H1 (cell line): ENCODE measurements around the gene PPID. TPM values are rescaled to one million over a fixed set of nuclear protein-coding genes. Genes with fewer than 3 reads are reported as not detected.

Experiments used
- CTBP2 ChIP-seq: IDR thresholded peaks from 2 replicates; pipeline ENCODE4 v1.7.0; 2011; ENCODE audit warnings: borderline replicate concordance, mild to moderate bottlenecking, moderate library complexity, mixed read lengths, low read length; ENCODE audit not compliant: insufficient read depth, insufficient read length
- GABPA ChIP-seq: IDR thresholded peaks from 2 replicates; pipeline ENCODE4 v1.6.1; 2011; ENCODE audit warnings: mild to moderate bottlenecking, low read length, moderate library complexity, borderline replicate concordance; ENCODE audit not compliant: insufficient read depth
- JUN ChIP-seq: IDR thresholded peaks from 2 replicates; pipeline ENCODE4 v1.6.1; 2011; ENCODE audit warnings: low read depth, mild to moderate bottlenecking, improper control_type of control experiment, low read length
- KDM4A ChIP-seq: IDR thresholded peaks from one replicate; pipeline ENCODE4 v1.7.1; 2012; ENCODE audit warnings: low read depth, mild to moderate bottlenecking, moderate library complexity, low read length, inconsistent platforms; ENCODE audit not compliant: severe bottlenecking
- POLR2AphosphoS5 ChIP-seq: IDR thresholded peaks from 2 replicates; pipeline ENCODE4 v1.6.1; 2011; ENCODE audit warnings: low read depth, low read length
- POU5F1 ChIP-seq: IDR thresholded peaks from 2 replicates; pipeline ENCODE4 v1.6.1; 2011; ENCODE audit warnings: low read depth, mild to moderate bottlenecking, low read length, moderate library complexity
- RNF2 ChIP-seq: fragments of 200-900, 300-1000 bp; sonication (generic); IDR thresholded peaks from 2 replicates; pipeline ENCODE4 v1.7.1; 2016; ENCODE audit warnings: borderline replicate concordance, low read depth, mild to moderate bottlenecking, antibody characterized with exemption, low read length; ENCODE audit not compliant: poor library complexity, severe bottlenecking; ENCODE audit errors: missing control alignments
- SRF ChIP-seq: IDR thresholded peaks from 2 replicates; pipeline ENCODE4 v1.6.1; 2011; ENCODE audit warnings: mild to moderate bottlenecking, low read depth, low read length, moderate library complexity
- polyA plus RNA-seq, 7 experiments: library from polyadenylated mRNA; depleted of rRNA in 3 of 7; stranded (reverse) in 5 of 7; unstranded in 2 of 7; fragments of >200 nt in 5 of 7; fragments of 200-250 nt in 2 of 7; gene quantifications; 1 replicate in 5 of 7; 2 replicates in 1 of 7; 4 replicates in 1 of 7; pipeline versions ENCODE4 v1.2.1 to v1.2.3, GENCODE V29; 2011 to 2013; ENCODE audit warnings: missing spikeins in 2 of 7, mixed read lengths in 2 of 7
- total RNA-seq: library from RNA; stranded (reverse); fragmentation: NEBNext Ultra II Directional; extraction: Animal tissue kit (Norgen Biotek cat#: 25700); gene quantifications from 2 replicates; pipeline ENCODE4 v1.2.1, GENCODE V29; 2021
- TF ChIP-seq, protein P1 (sequence below): fragments of 300-600 bp; sonication (generic); IDR thresholded peaks from 2 replicates; pipeline ENCODE4 v1.7.1; 2012; ENCODE audit warnings: low read length, moderate library complexity, mild to moderate bottlenecking, inconsistent platforms; ENCODE audit not compliant: insufficient replicate concordance

PPID gene
- total and polyA plus RNA-seq, 2 of the 8 experiments (the other 6 are each of a cell fraction or from before 2014, with no cell fraction given), result 20.2 to 53.2 TPM

DNA sequence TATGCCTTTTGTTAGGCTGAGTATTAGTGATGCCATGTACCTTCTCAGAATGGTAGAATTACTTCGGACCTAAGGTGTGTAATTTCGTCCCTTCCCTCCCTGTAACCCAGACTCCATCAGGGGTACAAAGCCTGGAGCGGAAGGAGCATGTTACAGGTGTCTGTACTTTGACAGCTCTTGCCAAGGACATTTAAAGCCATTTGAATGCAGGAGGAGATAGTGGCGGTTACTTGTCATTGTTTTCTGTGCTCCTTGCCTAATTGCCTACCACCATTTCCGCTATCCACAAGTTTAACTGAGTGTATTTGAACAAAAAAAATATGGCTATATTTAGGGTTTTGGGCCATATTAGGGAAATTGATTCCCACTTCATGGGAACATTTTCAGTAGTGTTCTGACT, 47.5 kb upstream of the PPID start (continued):
- TF ChIP-seq, protein P1, sequence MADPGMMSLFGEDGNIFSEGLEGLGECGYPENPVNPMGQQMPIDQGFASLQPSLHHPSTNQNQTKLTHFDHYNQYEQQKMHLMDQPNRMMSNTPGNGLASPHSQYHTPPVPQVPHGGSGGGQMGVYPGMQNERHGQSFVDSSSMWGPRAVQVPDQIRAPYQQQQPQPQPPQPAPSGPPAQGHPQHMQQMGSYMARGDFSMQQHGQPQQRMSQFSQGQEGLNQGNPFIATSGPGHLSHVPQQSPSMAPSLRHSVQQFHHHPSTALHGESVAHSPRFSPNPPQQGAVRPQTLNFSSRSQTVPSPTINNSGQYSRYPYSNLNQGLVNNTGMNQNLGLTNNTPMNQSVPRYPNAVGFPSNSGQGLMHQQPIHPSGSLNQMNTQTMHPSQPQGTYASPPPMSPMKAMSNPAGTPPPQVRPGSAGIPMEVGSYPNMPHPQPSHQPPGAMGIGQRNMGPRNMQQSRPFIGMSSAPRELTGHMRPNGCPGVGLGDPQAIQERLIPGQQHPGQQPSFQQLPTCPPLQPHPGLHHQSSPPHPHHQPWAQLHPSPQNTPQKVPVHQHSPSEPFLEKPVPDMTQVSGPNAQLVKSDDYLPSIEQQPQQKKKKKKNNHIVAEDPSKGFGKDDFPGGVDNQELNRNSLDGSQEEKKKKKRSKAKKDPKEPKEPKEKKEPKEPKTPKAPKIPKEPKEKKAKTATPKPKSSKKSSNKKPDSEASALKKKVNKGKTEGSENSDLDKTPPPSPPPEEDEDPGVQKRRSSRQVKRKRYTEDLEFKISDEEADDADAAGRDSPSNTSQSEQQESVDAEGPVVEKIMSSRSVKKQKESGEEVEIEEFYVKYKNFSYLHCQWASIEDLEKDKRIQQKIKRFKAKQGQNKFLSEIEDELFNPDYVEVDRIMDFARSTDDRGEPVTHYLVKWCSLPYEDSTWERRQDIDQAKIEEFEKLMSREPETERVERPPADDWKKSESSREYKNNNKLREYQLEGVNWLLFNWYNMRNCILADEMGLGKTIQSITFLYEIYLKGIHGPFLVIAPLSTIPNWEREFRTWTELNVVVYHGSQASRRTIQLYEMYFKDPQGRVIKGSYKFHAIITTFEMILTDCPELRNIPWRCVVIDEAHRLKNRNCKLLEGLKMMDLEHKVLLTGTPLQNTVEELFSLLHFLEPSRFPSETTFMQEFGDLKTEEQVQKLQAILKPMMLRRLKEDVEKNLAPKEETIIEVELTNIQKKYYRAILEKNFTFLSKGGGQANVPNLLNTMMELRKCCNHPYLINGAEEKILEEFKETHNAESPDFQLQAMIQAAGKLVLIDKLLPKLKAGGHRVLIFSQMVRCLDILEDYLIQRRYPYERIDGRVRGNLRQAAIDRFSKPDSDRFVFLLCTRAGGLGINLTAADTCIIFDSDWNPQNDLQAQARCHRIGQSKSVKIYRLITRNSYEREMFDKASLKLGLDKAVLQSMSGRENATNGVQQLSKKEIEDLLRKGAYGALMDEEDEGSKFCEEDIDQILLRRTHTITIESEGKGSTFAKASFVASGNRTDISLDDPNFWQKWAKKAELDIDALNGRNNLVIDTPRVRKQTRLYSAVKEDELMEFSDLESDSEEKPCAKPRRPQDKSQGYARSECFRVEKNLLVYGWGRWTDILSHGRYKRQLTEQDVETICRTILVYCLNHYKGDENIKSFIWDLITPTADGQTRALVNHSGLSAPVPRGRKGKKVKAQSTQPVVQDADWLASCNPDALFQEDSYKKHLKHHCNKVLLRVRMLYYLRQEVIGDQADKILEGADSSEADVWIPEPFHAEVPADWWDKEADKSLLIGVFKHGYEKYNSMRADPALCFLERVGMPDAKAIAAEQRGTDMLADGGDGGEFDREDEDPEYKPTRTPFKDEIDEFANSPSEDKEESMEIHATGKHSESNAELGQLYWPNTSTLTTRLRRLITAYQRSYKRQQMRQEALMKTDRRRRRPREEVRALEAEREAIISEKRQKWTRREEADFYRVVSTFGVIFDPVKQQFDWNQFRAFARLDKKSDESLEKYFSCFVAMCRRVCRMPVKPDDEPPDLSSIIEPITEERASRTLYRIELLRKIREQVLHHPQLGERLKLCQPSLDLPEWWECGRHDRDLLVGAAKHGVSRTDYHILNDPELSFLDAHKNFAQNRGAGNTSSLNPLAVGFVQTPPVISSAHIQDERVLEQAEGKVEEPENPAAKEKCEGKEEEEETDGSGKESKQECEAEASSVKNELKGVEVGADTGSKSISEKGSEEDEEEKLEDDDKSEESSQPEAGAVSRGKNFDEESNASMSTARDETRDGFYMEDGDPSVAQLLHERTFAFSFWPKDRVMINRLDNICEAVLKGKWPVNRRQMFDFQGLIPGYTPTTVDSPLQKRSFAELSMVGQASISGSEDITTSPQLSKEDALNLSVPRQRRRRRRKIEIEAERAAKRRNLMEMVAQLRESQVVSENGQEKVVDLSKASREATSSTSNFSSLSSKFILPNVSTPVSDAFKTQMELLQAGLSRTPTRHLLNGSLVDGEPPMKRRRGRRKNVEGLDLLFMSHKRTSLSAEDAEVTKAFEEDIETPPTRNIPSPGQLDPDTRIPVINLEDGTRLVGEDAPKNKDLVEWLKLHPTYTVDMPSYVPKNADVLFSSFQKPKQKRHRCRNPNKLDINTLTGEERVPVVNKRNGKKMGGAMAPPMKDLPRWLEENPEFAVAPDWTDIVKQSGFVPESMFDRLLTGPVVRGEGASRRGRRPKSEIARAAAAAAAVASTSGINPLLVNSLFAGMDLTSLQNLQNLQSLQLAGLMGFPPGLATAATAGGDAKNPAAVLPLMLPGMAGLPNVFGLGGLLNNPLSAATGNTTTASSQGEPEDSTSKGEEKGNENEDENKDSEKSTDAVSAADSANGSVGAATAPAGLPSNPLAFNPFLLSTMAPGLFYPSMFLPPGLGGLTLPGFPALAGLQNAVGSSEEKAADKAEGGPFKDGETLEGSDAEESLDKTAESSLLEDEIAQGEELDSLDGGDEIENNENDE, result no peak
- TF ChIP-seq SRF (no peak), RNF2 (no peak), POLR2AphosphoS5 (no peak), CTBP2 (no peak), KDM4A (no peak), JUN (no peak), GABPA (no peak), POU5F1 (no peak)
